ENCODE data around the gene EME1.

DNA sequence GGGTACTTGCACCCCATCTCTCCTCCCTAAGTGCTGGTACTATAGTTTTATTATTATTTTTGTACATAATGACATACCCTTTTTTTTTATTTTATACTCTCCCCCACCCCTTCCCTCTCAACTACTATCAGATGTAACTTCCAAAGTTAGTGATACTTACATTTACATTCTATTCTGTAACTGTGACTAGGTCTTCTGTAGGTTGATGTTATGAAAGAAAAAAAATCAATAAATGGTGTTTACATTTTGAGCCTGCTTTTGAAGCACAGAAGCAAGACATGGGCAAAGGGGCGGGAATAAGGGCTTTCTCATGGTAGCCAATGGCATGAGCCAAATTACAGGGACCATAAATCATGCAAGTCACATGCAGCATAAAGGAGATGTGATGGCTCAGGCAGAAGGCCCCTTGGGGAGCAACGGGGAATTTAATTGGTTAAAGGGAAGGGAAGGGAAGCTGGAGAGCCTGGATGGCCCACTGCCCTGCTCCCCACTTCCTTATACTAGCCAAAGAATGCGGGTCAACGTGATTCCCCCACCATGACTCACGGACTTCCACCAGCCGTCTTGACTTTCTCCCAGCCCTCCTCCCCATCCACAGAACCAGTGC lies 50.6 kb downstream of the EME1 start:
- no peak for TF ChIP-seq EP300 (conservative IDR thresholded peaks at IDR 0.05; ENCODE audit: poor library complexity, severe bottlenecking)
- TF ChIP-seq EZH2 (IDR thresholded peaks at IDR 0.05; ENCODE audit: borderline replicate concordance, insufficient read depth, low read length, poor library complexity, severe bottlenecking): no peak
- TF ChIP-seq, protein P1, sequence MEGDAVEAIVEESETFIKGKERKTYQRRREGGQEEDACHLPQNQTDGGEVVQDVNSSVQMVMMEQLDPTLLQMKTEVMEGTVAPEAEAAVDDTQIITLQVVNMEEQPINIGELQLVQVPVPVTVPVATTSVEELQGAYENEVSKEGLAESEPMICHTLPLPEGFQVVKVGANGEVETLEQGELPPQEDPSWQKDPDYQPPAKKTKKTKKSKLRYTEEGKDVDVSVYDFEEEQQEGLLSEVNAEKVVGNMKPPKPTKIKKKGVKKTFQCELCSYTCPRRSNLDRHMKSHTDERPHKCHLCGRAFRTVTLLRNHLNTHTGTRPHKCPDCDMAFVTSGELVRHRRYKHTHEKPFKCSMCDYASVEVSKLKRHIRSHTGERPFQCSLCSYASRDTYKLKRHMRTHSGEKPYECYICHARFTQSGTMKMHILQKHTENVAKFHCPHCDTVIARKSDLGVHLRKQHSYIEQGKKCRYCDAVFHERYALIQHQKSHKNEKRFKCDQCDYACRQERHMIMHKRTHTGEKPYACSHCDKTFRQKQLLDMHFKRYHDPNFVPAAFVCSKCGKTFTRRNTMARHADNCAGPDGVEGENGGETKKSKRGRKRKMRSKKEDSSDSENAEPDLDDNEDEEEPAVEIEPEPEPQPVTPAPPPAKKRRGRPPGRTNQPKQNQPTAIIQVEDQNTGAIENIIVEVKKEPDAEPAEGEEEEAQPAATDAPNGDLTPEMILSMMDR (IDR thresholded peaks at IDR 0.05; ENCODE audit: poor library complexity, severe bottlenecking): no peak
- no peak for TF ChIP-seq POLR2AphosphoS5 (IDR thresholded peaks at IDR 0.05)
- TF ChIP-seq RAD21 (conservative IDR thresholded peaks at IDR 0.05): no peak
- TF ChIP-seq MXI1 (conservative IDR thresholded peaks at IDR 0.05; ENCODE audit: poor library complexity, severe bottlenecking): no peak
- TF ChIP-seq SMC3 (conservative IDR thresholded peaks at IDR 0.05; ENCODE audit: poor library complexity): no peak

Measured in neural cell (in vitro differentiated cells).